GM11168 (cell line): ENCODE measurements around the gene PDE11A.
"Not testable (repeated sequence)": the region's sequence is repeated elsewhere in the genome, so short reads cannot be mapped to it uniquely, and the experiment has no call there.

ENCODE experiments used
- in situ Hi-C: fragments of 300-500 bp; cut with MboI; formaldehyde crosslinking; loops from one replicate; pipeline ENCODE4 v1.12.0; 2022; ENCODE audit warnings: low sequenced_read_pairs; ENCODE audit not compliant: unreplicated experiment

Gene PDE11A

DNA sequence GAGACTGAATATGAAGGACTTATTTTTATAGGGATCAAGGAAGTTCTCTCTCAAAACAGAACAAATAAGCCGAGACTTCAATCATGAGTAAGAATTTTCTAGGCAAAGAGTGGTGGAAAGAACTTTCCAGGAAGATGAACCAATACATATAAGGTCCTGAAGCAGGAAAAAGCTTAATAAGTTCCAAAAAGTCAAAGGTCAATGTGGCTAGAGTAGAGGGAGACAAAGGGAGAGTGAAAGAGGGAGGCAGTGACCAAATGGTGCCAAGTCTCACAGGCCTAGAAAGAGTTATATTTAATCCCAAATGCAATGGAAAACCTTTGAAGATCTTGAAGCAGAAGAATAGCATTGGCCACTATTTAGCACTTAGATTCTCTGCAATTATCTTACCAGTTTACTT lies 56.0 kb downstream of the PDE11A start:
- in situ Hi-C loops = no loop called here

- in situ Hi-C loops = no loop called here
These were observed 59.9 kb downstream of the PDE11A start for GRCh38 chr2:178012639-178013038.

DNA sequence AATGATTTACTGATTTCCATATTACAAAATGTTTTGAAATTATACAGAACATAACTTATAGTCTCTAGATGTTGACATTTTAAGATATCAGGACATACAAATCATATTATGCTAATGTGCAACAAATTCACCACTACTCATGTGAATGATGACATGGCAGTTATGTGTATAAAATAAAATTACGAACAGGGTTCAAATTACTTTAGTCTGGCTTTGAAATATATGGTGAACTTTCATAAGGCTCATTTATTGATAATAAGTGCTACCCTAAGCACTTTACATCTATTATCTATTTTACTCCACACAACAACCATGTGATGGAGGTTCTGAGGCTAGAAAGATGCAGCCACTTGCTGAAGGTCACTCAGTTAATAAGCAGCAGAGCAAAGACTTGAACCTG lies 62.8 kb downstream of the PDE11A start:
- in situ Hi-C loops = no loop called here

DNA sequence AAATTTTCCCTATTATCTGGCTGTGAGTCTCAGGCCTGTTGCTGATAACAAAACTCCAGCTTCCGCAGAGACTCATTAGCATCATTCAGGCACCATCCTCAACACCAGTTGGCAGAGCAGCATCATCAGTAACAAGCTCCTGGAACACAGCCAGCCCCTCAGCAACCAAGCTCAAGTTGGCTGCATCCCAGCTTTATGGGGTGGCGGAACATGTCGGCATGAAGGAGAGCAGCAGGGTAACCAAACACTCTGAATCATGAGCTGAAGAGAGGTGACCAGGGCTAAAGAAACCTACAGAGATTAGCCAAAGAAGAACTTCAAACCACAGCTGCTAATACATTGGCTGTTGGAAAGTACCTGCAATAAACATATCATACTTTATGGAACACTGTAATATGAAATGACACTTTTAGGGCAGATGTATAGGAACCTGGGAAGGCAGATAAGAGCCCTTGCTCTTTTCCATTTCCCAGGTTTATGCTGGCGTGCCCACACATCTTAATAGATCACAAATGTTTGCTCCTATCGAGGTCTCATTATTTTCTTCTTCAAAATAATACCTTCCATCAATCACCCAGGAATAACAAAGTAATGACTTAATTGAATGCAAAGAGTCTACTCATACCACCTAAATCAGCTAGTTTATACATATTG lies 63.8 kb downstream of the PDE11A start:
- in situ Hi-C loops = no loop called here

- in situ Hi-C loops = no loop called here
These were observed 65.9 kb downstream of the PDE11A start for GRCh38 chr2:178006710-178007109.

GRCh38 chr2:178005756-178006155 lies 66.8 kb downstream of the PDE11A start:
- in situ Hi-C loops = no loop called here

DNA sequence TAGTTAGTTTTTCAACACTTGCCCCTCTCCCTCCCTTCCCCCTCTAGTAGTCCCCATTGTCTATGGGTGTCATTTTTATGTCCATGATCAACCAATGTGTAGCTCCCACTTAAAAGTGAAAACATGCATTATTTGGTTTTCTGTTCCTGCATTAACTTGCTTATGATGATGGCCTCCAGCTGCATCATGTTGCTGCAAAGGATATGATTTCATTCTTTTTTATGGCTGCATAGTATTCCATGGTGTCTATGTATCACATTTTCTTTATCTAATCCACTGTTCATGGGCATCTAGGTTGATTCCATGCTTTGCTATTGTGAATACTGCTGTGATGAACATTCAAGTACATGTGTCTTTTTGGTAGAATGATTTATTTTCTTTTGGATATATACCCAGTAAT lies 70.5 kb downstream of the PDE11A start:
- in situ Hi-C loops = no loop called here

- in situ Hi-C loops = no loop called here
These were observed 73.6 kb downstream of the PDE11A start for GRCh38 chr2:177998996-177999395.

- in situ Hi-C loops = no loop called here
These were observed 74.6 kb downstream of the PDE11A start for GRCh38 chr2:177998006-177998405.

DNA sequence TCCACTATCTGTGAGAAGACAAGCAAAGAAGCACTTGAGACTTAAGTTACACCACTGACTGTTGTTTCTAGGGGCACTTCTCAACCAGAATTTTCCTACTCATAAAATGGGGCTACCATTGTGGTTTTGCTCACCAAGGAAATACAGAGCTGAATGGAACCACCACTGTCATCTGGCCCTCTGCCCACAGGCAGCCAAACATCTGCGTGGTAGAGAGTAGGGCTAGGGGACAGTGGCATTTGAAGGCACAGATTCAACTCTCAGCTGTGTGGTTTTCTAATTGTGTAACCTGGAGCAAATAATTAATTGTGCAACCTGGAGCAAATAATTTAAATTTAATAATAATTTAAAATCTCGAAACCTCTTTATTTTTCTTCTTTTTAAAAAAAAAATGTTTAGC lies 79.6 kb downstream of the PDE11A start:
- in situ Hi-C loops = no loop called here

DNA sequence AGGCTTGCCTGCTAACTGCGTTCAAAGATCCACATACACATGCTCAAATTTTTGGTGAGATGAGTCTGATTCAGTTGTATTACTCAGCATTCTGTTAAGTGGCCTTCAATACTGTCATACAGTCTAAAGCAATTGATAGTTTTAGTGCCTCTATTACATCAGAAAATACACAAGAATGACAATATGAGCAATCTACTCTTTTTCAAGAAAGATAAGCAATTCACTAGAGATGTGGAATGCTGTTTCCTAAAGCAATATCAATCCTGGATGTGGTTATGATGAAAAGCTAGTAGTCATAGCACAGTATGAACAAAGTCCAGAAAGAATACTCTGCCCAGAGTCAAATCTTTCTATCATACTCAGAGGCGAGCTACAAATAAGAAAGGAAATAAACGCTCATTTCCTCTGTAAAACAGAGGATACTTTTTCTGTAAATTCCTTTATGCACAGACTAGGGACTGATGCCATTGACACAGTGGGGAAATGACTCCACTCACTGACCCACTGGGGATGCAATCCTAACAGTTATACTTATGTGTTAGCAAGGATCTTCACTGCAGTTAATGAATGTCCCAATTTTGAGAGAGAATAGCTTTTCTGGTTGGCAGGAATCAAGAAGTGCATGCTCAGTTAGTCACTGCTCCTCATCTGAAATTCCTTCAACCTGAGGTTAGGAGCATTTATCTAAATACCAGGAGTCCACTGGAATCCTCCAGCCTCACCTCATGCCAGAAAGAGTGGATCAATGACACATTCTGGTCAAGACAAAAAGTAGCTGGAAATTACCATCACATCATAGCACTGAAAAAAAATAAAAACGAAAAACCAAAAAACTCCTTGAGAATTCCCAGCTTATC lies 83.3 kb downstream of the PDE11A start:
- in situ Hi-C loops = no loop called here

DNA sequence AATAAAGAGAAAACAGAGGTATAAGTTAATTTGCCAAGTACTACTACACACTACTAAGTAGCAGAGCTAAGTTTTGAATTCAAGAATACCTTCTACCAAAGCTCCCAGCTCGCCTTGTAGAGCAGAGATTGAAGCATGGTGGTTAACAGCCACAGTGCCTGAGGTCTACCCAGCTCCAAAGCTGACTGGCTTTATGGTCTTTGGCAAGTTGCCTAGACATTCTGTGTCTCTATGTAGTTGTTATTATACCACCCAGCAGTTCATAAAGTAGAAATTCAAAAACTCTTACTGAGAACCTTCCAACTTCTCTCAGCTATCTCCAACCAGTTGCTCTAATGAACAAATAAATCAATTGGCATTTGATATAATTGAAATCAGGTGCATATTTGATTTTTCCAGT lies 87.8 kb downstream of the PDE11A start:
- in situ Hi-C loops = no loop called here

- in situ Hi-C loops = no loop called here
These were observed 89.3 kb downstream of the PDE11A start for GRCh38 chr2:177983183-177983788.

DNA sequence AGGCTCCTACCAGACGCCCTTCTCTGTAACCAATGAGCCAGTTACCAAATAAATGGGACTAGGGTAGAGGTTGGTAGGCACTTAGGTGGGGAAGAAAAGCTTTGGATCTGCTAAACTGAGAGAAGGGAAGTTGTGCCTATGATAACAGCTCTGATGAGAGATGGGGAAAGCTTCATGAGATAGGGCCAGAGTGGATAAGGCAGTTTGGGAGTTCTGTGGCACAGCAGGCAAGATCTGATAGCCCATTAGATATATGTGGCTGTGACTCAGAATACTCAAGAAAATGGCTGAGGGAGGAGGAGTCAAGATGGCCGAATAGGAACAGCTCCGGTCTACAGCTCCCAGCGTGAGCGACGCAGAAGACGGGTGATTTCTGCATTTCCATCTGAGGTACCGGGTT lies 99.8 kb downstream of the PDE11A start:
- in situ Hi-C loops = no loop called here

GRCh38 chr2:177972123-177972522 lies 100.5 kb downstream of the PDE11A start:
- in situ Hi-C loops = no loop called here

GRCh38 chr2:177970670-177971454 lies 101.7 kb downstream of the PDE11A start:
- in situ Hi-C loops = no loop called here

GRCh38 chr2:177964892-177965291 lies 107.7 kb downstream of the PDE11A start:
- in situ Hi-C loops = no loop called here

DNA sequence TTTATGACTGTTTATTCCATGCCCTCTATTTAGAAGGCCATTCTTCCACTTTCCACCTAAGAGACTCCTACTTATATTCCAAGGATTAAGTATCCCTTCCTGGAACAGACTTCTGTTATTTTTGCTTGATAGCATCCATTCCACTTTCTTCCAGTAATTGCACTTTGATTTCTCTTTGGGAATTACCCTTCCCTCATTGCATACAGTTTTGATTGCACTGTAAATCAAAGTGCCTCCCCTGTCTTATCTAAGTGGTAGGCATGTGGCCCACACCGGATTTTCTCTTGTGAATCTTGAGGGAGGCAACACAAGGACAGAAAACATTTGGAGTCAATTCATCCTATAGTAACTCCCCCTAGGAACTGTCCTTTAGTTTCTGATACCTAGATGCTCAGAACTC lies 120.4 kb downstream of the PDE11A start:
- in situ Hi-C loops = no loop called here

GRCh38 chr2:177947598-177947997 lies 125.0 kb downstream of the PDE11A start:
- in situ Hi-C loops = not testable (repeated sequence)

- in situ Hi-C loops = not testable (repeated sequence)
These were observed 128.0 kb downstream of the PDE11A start for GRCh38 chr2:177944530-177944929.

DNA sequence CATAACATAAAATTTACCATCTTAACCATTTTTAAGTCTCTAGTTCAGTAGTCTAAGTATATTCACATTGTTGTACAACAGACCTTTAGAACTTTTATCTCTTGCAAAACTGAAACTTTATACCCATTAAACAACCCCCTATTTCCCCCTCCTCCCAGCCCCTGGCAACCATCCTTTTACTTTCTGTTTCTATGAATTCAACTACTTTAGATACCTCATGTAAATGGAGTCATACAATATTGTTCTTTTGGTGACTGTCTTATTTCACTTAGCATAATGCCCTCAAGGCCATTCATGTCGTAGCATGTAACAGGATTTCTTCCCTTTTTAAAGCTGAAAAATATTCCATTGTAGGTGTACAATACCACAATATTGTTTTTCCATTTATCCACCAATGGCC lies 129.8 kb downstream of the PDE11A start:
- in situ Hi-C loops = no loop called here
